GM12878 (cell line): ENCODE measurements around the gene GRIFIN. TPM values are rescaled to one million over a fixed set of nuclear protein-coding genes. Genes with fewer than 3 reads are reported as not detected.

Source experiments
- ATAC-seq: fragments of 200-7000 bp; cut with Tn5 transposase; 3 replicates; pipeline ENCODE4 v1.9.1; 2020; ENCODE audit warnings: mild to moderate bottlenecking, moderate library complexity
- BruUV-seq: library from RNA; stranded (reverse); fragments of 400-500 nt; replicated peaks from 2 replicates; lab custom pipeline; 2021; lab: Mats Ljungman, UMichigan
- CTCF ChIA-PET: fragments of 300-600 bp; sonication (Branson Sonifier 250); formaldehyde crosslinking; extraction: SDS; loops from one replicate; lab custom pipeline; 2021; ENCODE audit warnings: inconsistent platforms; lab: Yijun Ruan, JAX
- POLR2A ChIA-PET: fragments of 350-600 bp; formaldehyde crosslinking; extraction: SDS; loops from one replicate; lab custom pipeline; 2021; ENCODE audit warnings: inconsistent platforms; lab: Charles Lee
- RAD21 ChIA-PET: fragments of 300-600 bp; sonication (Branson Sonifier 250); formaldehyde crosslinking; loops from one replicate; lab custom pipeline; 2023; ENCODE audit warnings: antibody characterized with exemption; ENCODE audit not compliant: unreplicated experiment; lab: Charles Lee
- SMC1A ChIA-PET: fragments of 300-600 bp; sonication (Branson Sonifier 250); formaldehyde crosslinking; loops from one replicate; lab custom pipeline; 2023; ENCODE audit not compliant: unreplicated experiment, uncharacterized antibody; lab: Charles Lee
- DNase-seq: peaks from one replicate; pipeline ENCODE4 v3.0.0-alpha.2; 2011; ENCODE audit warnings: low read depth, low spot score
- FAIRE-seq: peaks from 3 replicates; lab custom pipeline; 2011; peaks lifted over from hg19 to GRCh38; lab: Jason Lieb, UNC
- H2AFZ ChIP-seq: 2 replicates; pipeline ENCODE4 v1.6.0; 2011; ENCODE audit warnings: low read depth, low read length, control low read depth; ENCODE audit not compliant: control insufficient read depth
- H3K27ac ChIP-seq: 2 replicates; pipeline ENCODE4 v1.5.1; 2011; ENCODE audit warnings: control low read depth; ENCODE audit not compliant: control insufficient read depth, insufficient read depth
- H3K27me3 ChIP-seq, 2 experiments: replicated peaks in 1 of 2; 2 replicates each; pipeline versions ENCODE4 v1.6.0 to v1.6.1; 2011; ENCODE audit warnings: low read length in 1 of 2; ENCODE audit not compliant: control insufficient read depth in 2 of 2, insufficient read depth in 2 of 2
- H3K36me3 ChIP-seq, 2 experiments: 2 replicates each; pipeline ENCODE4 v1.5.1; 2011; ENCODE audit warnings: low read length in 1 of 2; ENCODE audit not compliant: control insufficient read depth in 2 of 2, insufficient read depth in 2 of 2
- H3K4me1 ChIP-seq: 2 replicates; pipeline ENCODE4 v1.6.1; 2011; ENCODE audit warnings: mild to moderate bottlenecking, low read length, moderate library complexity, mixed read lengths; ENCODE audit not compliant: control insufficient read depth, insufficient read depth
- H3K4me2 ChIP-seq: 2 replicates; pipeline ENCODE4 v1.6.0; 2011; ENCODE audit warnings: control low read depth; ENCODE audit not compliant: control insufficient read depth, insufficient read depth
- H3K4me3 ChIP-seq: fragments of 200-600 bp; sonication (generic); 2 replicates; pipeline ENCODE4 v1.5.1; 2016
- H3K79me2 ChIP-seq: 2 replicates; pipeline ENCODE4 v1.6.0; 2011; ENCODE audit warnings: low read length; ENCODE audit not compliant: control insufficient read depth, insufficient read depth
- H3K9ac ChIP-seq: 2 replicates; pipeline ENCODE4 v1.8.0; 2011; ENCODE audit warnings: low read length, control low read depth, mixed read lengths; ENCODE audit not compliant: control insufficient read depth, insufficient read depth
- H3K9me3 ChIP-seq: replicated peaks from 3 replicates; pipeline ENCODE4 v1.5.1; 2011; ENCODE audit warnings: mild to moderate bottlenecking, low read length; ENCODE audit not compliant: control insufficient read depth, insufficient read depth
- H4K20me1 ChIP-seq: 2 replicates; pipeline ENCODE4 v1.6.0; 2011; ENCODE audit not compliant: control insufficient read depth, insufficient read depth
- BCL11A ChIP-seq: IDR thresholded peaks from 2 replicates; pipeline ENCODE4 v1.6.1; 2011; ENCODE audit warnings: low read depth, low read length
- BHLHE40 ChIP-seq, 2 experiments: fragments of 450-650 bp in 1 of 2; IDR thresholded peaks; 2 replicates each; pipeline ENCODE4 v1.6.1; 2011 to 2017; ENCODE audit warnings: low read depth in 2 of 2, borderline replicate concordance in 1 of 2, improper control_type of control experiment in 1 of 2, low read length in 1 of 2, mild to moderate bottlenecking in 1 of 2
- FOXM1 ChIP-seq: IDR thresholded peaks from 2 replicates; pipeline ENCODE4 v1.6.1; 2012; ENCODE audit warnings: low read depth, mild to moderate bottlenecking, inconsistent platforms, low read length, moderate library complexity
- GATAD2B ChIP-seq: fragments of 450-650 bp; conservative IDR thresholded peaks from 2 replicates; pipeline ENCODE4 v1.6.1; 2017; ENCODE audit warnings: low read depth, mild to moderate bottlenecking, moderate library complexity
- SIX5 ChIP-seq: IDR thresholded peaks from 2 replicates; pipeline ENCODE4 v1.6.1; 2011; ENCODE audit warnings: mild to moderate bottlenecking, low read depth, low read length, moderate library complexity; ENCODE audit not compliant: severe bottlenecking
- SMC3 ChIP-seq: IDR thresholded peaks from 2 replicates; pipeline ENCODE4 v1.6.1; 2011; ENCODE audit warnings: low read length, improper control_type of control experiment, borderline replicate concordance
- ZSCAN29 ChIP-seq: fragments of 450-650 bp; IDR thresholded peaks from 2 replicates; pipeline ENCODE4 v1.6.1; 2017; ENCODE audit warnings: mild to moderate bottlenecking, moderate library complexity
- ZZZ3 ChIP-seq: IDR thresholded peaks from 2 replicates; pipeline ENCODE4 v1.6.1; 2011; ENCODE audit warnings: low read depth; ENCODE audit not compliant: control insufficient read depth, insufficient read length
- WGBS: methylation state at CpG from one replicate; pipeline ENCODE4 v1.1.6; 2016; ENCODE audit warnings: low lambda C conversion rate; ENCODE audit not compliant: insufficient replicate concordance, insufficient coverage; ENCODE audit errors: missing lambda C conversion rate; 5-methylcytosine and 5-hydroxymethylcytosine counted together
- in situ Hi-C: fragments of 300-500 bp; cut with MboI; formaldehyde crosslinking; loops from 9 replicates; pipeline ENCODE4 v1.14.3; 2018; ENCODE audit warnings: mixed read lengths
- intact Hi-C: fragments of 100-400 bp; cut with micrococcal nuclease; formaldehyde crosslinking; loops from one replicate; pipeline ENCODE4 v1.14.2; 2022; ENCODE audit not compliant: unreplicated experiment
- polyA plus RNA-seq, 11 experiments: library from polyadenylated mRNA; depleted of rRNA in 4 of 11; unstranded in 6 of 11; stranded (reverse) in 5 of 11; fragments of >200 nt; fragmentation: Nextera tagmentation in 4 of 11; fragmentation: Illumina TruSeq in 1 of 11; extraction: Ambion mirVana in 4 of 11; extraction: Trizol in 1 of 11; gene quantifications; 1 replicate in 1 of 11; 2 replicates in 10 of 11; pipeline versions ENCODE4 v1.2.1 to v1.2.3, GENCODE V29; 2011 to 2016; ENCODE audit warnings: inconsistent platforms in 2 of 11, missing spikeins in 2 of 11, low read depth in 1 of 11
- total RNA-seq, 4 experiments: library from RNA; depleted of rRNA in 3 of 4; stranded (reverse); fragments of >200 nt in 3 of 4; fragmentation: Illumina TruSeq in 1 of 4; extraction: Trizol in 1 of 4; gene quantifications; 2 replicates each; pipeline versions ENCODE4 v1.2.1 to v1.2.3, GENCODE V29; 2013 to 2021
- TF ChIP-seq, protein P1 (sequence below): fragments of 450-650 bp; formaldehyde crosslinking; IDR thresholded peaks from 2 replicates; pipeline ENCODE4 v1.4.0; 2022; ENCODE audit warnings: mild to moderate bottlenecking, moderate library complexity
- TF ChIP-seq, protein P2 (sequence below): fragments of 450-650 bp; IDR thresholded peaks from 2 replicates; pipeline ENCODE4 v1.6.1; 2017; ENCODE audit warnings: mild to moderate bottlenecking, moderate library complexity
- TF ChIP-seq, protein P3 (sequence below): IDR thresholded peaks from 2 replicates; pipeline ENCODE4 v1.6.1; 2012; ENCODE audit warnings: low read length, inconsistent platforms
- TF ChIP-seq, protein P4 (sequence below): fragments of 450-650 bp; IDR thresholded peaks from 2 replicates; pipeline ENCODE4 v1.6.1; 2017; ENCODE audit warnings: antibody characterized with exemption, mild to moderate bottlenecking, moderate library complexity

The GRIFIN gene
- total and polyA plus RNA-seq, 10 of the 15 experiments (the other 5 are each of a cell fraction or from before 2014, with no cell fraction given) = not detected

DNA sequence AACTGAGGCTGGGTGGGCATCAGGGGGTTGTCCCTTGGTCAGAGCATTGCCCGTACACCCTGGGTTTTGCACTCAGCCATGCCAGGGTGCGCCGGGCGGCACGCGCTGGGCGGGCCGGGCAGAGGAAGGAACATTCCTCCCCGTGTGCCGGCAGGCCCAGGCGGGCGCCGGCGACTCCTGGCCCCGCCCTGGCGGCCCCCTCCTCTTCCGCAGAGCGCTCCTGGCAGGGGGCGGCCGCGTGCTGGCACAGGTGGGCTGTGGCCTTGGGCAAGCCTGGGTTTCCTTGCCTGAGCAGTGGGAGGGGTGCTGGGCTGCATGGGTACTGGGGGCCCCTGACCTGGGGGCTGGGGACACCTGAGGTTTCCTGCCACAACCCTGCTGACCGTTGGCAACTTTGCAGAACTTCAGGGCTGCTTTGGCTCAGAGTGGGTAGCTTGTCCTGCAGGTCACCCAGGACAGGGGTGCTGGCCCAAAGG is 47.3 kb upstream of the GRIFIN start:
- peaks cover 23% of the 10 kb centered on the region for H3K4me1 ChIP-seq
- ATAC-seq = no peak
- ChIA-PET CTCF (interaction anchor here (2.2 kb wide), 1 partner anchor 44 kb away, joined by 7 read pairs; no protein-coding TSS in a partner anchor), SMC1A (interaction anchor here (0.7 kb wide), 1 partner anchor 31 kb away, joined by 3 read pairs; no protein-coding TSS in a partner anchor), RAD21 (interaction anchor here (1.5 kb wide), 1 partner anchor 36 kb away, joined by 3 read pairs; no protein-coding TSS in a partner anchor), POLR2A (no interaction called here)
- H3K27me3 ChIP-seq = peaks cover 0 to 11% of the 10 kb centered on the region in 2 experiments; a peak in 3 of 4 replicates
- no peak overlapping the region for H2AFZ ChIP-seq
- in situ Hi-C loops (no loop called here), intact Hi-C loops (no loop called here)
- H3K79me2 ChIP-seq = no peaks in the 10 kb centered on the region
- H3K4me3 ChIP-seq = no peak overlapping the region
- no peak overlapping the region for H3K27ac ChIP-seq
- no peak overlapping the region for H3K9ac ChIP-seq
- 40% methylated on average over 22 of the region's 22 CpGs for WGBS
- BruUV-seq = no TSS peak
- no peaks in the 10 kb centered on the region for H4K20me1 ChIP-seq
- no peak overlapping the region for H3K4me2 ChIP-seq
- H3K9me3 ChIP-seq = no peaks in the 10 kb centered on the region
- no peak for DNase-seq
- H3K36me3 ChIP-seq = no peaks in the 10 kb centered on the region
- no peak for FAIRE-seq
- TF ChIP-seq, protein P1, sequence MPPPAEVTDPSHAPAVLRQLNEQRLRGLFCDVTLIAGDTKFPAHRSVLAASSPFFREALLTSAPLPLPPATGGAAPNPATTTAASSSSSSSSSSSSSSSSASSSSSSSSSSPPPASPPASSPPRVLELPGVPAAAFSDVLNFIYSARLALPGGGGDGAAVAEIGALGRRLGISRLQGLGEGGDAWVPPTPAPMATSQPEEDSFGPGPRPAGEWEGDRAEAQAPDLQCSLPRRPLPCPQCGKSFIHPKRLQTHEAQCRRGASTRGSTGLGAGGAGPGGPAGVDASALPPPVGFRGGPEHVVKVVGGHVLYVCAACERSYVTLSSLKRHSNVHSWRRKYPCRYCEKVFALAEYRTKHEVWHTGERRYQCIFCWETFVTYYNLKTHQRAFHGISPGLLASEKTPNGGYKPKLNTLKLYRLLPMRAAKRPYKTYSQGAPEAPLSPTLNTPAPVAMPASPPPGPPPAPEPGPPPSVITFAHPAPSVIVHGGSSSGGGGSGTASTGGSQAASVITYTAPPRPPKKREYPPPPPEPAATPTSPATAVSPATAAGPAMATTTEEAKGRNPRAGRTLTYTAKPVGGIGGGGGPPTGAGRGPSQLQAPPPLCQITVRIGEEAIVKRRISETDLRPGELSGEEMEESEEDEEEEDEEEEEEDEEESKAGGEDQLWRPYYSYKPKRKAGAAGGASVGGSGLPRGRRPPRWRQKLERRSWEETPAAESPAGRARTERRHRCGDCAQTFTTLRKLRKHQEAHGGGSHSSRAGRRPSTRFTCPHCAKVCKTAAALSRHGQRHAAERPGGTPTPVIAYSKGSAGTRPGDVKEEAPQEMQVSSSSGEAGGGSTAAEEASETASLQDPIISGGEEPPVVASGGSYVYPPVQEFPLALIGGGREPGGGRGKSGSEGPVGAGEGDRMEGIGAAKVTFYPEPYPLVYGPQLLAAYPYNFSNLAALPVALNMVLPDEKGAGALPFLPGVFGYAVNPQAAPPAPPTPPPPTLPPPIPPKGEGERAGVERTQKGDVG (CRISPR knock-in tag) = no peak
- TF ChIP-seq BCL11A (no peak), SMC3 (no peak), SIX5 (no peak), ZSCAN29 (no peak), FOXM1 (no peak), GATAD2B (no peak), BHLHE40 (IDR thresholded peaks at IDR 0.05; ENCODE audit: borderline replicate concordance in 1 of 2, low read depth in 2 of 2, low read length in 1 of 2) (no peak), ZZZ3 (no peak)
- TF ChIP-seq, protein P2, sequence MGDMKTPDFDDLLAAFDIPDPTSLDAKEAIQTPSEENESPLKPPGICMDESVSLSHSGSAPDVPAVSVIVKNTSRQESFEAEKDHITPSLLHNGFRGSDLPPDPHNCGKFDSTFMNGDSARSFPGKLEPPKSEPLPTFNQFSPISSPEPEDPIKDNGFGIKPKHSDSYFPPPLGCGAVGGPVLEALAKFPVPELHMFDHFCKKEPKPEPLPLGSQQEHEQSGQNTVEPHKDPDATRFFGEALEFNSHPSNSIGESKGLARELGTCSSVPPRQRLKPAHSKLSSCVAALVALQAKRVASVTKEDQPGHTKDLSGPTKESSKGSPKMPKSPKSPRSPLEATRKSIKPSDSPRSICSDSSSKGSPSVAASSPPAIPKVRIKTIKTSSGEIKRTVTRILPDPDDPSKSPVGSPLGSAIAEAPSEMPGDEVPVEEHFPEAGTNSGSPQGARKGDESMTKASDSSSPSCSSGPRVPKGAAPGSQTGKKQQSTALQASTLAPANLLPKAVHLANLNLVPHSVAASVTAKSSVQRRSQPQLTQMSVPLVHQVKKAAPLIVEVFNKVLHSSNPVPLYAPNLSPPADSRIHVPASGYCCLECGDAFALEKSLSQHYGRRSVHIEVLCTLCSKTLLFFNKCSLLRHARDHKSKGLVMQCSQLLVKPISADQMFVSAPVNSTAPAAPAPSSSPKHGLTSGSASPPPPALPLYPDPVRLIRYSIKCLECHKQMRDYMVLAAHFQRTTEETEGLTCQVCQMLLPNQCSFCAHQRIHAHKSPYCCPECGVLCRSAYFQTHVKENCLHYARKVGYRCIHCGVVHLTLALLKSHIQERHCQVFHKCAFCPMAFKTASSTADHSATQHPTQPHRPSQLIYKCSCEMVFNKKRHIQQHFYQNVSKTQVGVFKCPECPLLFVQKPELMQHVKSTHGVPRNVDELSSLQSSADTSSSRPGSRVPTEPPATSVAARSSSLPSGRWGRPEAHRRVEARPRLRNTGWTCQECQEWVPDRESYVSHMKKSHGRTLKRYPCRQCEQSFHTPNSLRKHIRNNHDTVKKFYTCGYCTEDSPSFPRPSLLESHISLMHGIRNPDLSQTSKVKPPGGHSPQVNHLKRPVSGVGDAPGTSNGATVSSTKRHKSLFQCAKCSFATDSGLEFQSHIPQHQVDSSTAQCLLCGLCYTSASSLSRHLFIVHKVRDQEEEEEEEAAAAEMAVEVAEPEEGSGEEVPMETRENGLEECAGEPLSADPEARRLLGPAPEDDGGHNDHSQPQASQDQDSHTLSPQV = no peak
- TF ChIP-seq, protein P3, sequence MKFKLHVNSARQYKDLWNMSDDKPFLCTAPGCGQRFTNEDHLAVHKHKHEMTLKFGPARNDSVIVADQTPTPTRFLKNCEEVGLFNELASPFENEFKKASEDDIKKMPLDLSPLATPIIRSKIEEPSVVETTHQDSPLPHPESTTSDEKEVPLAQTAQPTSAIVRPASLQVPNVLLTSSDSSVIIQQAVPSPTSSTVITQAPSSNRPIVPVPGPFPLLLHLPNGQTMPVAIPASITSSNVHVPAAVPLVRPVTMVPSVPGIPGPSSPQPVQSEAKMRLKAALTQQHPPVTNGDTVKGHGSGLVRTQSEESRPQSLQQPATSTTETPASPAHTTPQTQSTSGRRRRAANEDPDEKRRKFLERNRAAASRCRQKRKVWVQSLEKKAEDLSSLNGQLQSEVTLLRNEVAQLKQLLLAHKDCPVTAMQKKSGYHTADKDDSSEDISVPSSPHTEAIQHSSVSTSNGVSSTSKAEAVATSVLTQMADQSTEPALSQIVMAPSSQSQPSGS = no peak
- TF ChIP-seq, protein P4, sequence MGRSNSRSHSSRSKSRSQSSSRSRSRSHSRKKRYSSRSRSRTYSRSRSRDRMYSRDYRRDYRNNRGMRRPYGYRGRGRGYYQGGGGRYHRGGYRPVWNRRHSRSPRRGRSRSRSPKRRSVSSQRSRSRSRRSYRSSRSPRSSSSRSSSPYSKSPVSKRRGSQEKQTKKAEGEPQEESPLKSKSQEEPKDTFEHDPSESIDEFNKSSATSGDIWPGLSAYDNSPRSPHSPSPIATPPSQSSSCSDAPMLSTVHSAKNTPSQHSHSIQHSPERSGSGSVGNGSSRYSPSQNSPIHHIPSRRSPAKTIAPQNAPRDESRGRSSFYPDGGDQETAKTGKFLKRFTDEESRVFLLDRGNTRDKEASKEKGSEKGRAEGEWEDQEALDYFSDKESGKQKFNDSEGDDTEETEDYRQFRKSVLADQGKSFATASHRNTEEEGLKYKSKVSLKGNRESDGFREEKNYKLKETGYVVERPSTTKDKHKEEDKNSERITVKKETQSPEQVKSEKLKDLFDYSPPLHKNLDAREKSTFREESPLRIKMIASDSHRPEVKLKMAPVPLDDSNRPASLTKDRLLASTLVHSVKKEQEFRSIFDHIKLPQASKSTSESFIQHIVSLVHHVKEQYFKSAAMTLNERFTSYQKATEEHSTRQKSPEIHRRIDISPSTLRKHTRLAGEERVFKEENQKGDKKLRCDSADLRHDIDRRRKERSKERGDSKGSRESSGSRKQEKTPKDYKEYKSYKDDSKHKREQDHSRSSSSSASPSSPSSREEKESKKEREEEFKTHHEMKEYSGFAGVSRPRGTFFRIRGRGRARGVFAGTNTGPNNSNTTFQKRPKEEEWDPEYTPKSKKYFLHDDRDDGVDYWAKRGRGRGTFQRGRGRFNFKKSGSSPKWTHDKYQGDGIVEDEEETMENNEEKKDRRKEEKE = no peak
